Dedifferentiated amniotic fluid mesenchymal stem cell (primary cell): ENCODE data around the gene PCSK4.
"Not testable (repeated sequence)": the region's sequence is repeated elsewhere in the genome, so short reads cannot be mapped to it uniquely, and the experiment has no call there.

ENCODE experiments used
- DNase-seq: peaks from one replicate; pipeline ENCODE4 v3.0.0-alpha.2; 2016; ENCODE audit errors: extremely low spot score

Gene PCSK4

DNA sequence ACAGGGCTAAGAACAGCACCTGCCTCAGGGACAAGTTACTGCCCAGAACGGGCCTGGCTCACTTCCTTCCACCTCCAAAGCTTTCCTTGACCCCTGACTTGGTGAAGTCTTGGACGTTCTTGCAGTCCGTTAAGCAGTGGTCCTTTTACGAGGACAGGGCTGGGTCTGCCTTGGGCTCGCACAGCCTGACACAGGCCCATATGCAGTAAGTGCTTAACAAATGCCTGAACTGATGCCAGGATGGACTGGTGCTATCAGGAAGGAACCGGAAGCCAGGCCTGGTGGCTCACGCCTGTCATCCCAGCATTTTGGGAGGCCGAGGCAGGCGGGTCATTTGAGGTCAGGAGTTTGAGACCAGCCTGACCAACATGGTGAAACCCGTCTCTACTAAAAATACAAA lies 31.9 kb upstream of the PCSK4 start:
- DNase-seq = no peak

GRCh38 chr19:1521636-1522035 lies 31.5 kb upstream of the PCSK4 start:
- DNase-seq = no peak

- DNase-seq = no peak
Measured at GRCh38 chr19:1520203-1520780, 30.1 kb upstream of the PCSK4 start.

DNA sequence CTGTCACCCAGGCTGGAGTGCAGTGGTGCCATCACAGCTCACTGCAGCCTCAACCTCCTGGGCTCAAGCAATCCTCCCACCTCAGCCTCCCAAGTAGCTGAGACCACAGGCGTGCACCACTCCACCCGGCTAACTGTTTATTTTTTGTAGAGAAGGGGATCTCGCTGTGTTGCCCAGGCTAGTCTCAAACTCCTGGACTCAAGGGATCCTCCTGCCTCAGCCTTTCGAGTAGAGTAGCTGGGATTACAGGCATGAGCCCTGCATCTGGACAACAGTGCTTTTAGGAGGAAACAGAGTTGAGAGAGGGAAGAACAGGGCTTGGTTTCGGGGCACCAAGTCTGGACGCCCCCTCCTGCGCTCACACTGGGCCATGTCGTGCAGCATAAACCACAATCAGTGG lies 29.7 kb upstream of the PCSK4 start:
- not testable (repeated sequence) for DNase-seq

- DNase-seq = no peak
Measured at GRCh38 chr19:1518471-1518870, 28.3 kb upstream of the PCSK4 start.

- DNase-seq = no peak
Measured at GRCh38 chr19:1516395-1516753, 26.2 kb upstream of the PCSK4 start.

DNA sequence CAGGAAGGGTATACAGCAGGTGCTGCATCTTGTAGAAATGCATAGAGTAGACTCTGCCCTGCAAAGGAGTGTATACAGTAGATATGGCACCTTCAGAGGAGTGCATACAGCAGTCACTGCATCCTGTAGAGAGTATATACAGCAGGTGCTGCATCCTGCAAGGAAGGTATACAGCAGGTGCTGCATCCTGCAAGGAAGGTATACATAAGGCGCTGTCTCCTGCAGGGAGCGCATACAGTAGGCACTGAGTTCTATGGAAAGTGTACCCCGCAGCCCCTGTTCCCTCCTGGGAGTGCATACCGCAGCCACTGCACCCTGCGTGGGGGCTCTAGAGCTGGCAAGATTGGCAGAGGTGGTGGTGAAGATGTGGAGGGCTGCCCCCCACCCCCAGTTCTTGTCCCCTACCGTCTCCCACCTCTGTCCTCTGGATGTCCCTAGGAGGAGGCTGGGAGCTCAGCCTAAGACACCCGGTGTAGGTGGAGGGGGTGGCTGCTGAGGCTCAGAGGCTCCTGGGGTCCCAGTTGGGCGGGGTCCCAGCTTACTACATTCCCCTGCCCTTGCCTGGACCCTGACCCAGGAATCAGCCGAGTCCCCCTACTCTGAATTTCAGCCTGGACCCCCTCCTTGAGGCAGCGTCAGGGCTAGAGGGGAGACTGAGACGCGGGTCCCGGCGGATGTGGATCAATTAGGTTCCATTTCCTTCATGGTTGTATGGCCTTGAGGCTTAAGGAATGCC lies 25.0 kb upstream of the PCSK4 start:
- no peak for DNase-seq

DNA sequence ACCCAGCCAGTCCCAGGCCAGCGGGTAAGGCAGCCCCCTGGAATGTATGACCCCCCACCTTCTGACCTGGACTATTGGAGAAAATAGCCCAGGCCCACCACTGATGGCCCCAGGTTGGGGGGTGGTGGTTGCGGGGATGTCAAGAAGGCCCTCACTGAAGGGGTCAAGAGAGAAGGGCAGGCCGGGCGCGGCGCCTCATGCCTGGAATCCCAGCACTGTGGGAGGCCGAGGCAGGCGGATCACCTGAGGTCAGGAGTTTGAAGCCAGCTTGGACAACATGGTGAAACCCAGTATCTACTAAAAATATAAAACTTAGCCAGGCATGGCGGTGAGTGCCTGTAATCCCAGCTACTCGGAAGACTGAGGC lies 24.1 kb upstream of the PCSK4 start:
- DNase-seq = no peak

GRCh38 chr19:1513499-1514294 lies 23.5 kb upstream of the PCSK4 start:
- DNase-seq = peak; percentile 55

GRCh38 chr19:1512671-1513498 lies 22.7 kb upstream of the PCSK4 start, which contains the start of gene ADAMTSL5:
Gene ADAMTSL5 (minus strand): TSS chr19:1513019. CDS start chr19:1510943, 2,076 bp downstream.
- DNase-seq = peak; percentile 18

GRCh38 chr19:1511318-1512317 lies 21.5 kb upstream of the PCSK4 start:
- no peak for DNase-seq

DNA sequence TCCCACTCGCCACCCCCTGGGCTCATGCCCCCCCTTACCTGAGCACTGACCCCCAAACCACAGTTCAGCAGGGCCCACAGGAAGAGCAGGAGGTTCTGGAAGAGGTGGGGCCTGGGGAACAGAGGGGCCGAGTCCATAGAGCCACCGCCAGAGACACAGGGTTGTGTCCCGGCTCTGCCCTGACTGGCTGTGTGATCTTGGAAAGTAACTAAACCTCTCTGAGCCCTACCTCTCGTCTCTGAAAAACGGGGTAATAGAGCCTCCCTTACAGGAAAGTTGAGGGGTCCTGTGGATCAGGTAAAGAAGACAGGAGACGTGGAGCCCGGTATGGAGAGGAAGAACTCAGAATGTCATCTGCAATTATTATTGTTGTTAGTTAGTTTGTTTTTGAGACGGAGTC lies 20.7 kb upstream of the PCSK4 start:
- DNase-seq = no peak

- no peak for DNase-seq
Measured at GRCh38 chr19:1510442-1510806, 20.3 kb upstream of the PCSK4 start.

DNA sequence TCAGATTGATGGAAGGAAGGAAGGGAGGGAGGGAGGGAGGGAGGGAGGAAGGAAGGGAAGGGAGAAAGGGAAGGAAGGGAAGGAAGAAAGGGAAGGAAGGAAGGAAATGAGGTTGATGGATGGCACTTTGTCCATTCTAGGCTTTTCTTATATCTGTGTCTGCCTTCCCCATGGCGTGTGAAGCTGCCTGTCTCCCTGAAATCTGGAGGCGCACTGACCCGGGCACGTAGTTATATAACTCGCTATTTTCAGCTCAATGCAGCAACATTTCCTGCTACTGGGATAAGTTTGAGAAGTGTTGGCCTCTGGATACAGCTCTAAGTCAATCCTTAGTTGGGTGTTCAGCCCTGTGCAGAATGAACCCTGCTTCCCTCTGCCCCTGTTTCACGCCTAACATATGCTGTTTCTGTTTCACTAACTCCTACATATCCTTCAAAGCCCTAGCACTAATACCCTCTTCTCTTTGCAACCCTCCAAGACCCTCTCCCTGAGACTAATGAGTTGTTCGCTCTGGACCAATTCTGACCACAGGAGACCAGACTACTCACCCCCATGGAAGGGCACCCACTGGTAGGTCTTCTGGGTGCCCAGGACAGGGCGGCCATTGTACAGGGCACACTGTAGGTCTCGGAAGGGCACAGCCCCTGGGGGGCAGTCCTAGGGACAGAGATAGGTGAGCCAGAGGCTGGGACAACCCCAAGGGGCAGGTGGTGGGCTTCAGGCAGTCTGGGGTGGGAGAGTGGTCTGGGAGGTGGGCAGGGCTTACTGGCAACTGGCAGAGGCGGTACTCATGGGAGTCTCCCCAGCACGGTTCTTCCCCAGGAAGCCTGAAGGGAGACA lies 19.7 kb upstream of the PCSK4 start:
- DNase-seq = no peak

- DNase-seq = no peak
Measured at GRCh38 chr19:1508507-1508856, 18.3 kb upstream of the PCSK4 start.

- DNase-seq = peak; percentile 95
Measured at GRCh38 chr19:1507763-1508506, 17.8 kb upstream of the PCSK4 start.

DNA sequence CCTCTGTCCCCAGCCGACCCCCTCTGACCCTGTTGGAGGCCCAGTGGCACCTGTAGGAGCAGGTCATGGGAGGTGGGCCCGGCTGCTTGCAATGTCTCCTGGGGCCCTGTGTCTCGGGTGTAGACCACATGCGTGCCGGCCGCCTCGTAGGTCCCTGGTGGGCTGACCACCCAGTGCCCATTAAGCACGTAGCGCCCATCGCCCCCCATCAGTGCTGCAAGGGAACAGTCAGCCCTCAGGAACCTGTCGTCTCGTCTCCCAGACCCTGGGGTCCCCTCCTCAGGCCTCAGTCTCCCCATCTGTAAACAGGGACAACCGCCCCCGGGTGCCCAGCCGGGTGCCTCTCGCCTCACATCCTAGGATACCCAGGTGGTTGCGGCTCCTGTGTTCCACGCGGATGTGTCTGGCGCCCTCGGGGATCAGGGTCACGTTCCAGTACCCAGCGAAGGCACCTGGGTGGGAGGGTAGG lies 17.1 kb upstream of the PCSK4 start:
- DNase-seq = no peak

GRCh38 chr19:1505991-1506881 lies 16.1 kb upstream of the PCSK4 start:
- no peak for DNase-seq
